Activated T-cell treated with anti-CD3 and anti-CD28 coated beads for 1 hour (primary cell): Measurements from ENCODE around the gene IFNL1.
"Not testable (repeated sequence)": the region's sequence is repeated elsewhere in the genome, so short reads cannot be mapped to it uniquely, and the experiment has no call there.

Source experiments
- DNase-seq: peaks from one replicate; pipeline ENCODE4 v3.0.0-alpha.2; 2020; ENCODE audit warnings: low read depth

The IFNL1 gene

DNA sequence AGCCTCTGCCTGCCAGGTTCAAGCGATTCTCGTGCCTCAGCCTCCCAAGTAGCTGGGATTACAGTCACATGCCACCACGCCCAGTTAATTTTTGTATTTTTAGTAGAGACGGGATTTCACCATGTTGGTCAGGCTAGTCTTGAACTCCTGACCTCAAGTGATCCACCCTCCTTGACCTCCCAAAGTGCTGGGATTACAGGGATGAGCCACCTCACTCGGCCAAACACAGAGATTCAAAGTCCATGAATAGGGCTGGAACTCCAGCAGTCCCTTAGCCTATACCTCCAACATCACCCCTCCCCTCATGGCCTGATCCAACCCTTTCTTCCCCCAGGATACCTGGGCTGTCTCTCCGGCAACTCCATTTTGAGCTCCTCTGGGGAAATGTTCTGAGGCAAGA, 36.5 kb downstream of the IFNL1 start:
- not testable (repeated sequence) for DNase-seq

GRCh38 chr19:39333507-39333906, 37.3 kb downstream of the IFNL1 start:
- DNase-seq: no peak

- DNase-seq: no peak
These were observed 38.3 kb downstream of the IFNL1 start for GRCh38 chr19:39334444-39334976.

GRCh38 chr19:39335168-39335548, 39.0 kb downstream of the IFNL1 start:
- DNase-seq: no peak

- no peak for DNase-seq
These were observed 40.3 kb downstream of the IFNL1 start for GRCh38 chr19:39336483-39336882.

DNA sequence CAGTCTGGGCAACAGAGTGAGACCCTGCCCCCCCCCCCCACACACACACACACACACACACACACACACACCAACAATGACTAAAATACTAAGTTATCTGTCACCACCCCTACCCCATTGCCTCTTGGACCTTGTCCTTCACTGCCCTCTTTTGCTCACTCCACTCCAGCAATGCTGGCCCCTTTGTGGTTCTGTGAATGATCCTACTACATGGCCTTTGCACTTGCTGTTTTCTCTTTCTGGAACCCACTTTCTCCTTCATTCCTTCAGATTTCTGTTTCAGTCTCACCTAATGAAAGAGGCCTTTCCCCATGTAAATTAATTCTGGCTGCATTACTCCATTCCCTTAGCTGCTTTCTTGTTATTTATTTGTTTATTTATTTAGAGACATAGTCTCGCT, 43.5 kb downstream of the IFNL1 start:
- no peak for DNase-seq

- DNase-seq: not testable (repeated sequence)
These were observed 43.9 kb downstream of the IFNL1 start for GRCh38 chr19:39340156-39340555.

- DNase-seq: peak; percentile 7
These were observed 45.0 kb downstream of the IFNL1 start for GRCh38 chr19:39341129-39341718.

- DNase-seq: peak; percentile 98
These were observed 45.8 kb downstream of the IFNL1 start, which contains the start of gene SAMD4B for GRCh38 chr19:39341719-39342604. TSS of gene SAMD4B (plus strand) at chr19:39342421. CDS start at chr19:39356894, 14,473 bp downstream.

GRCh38 chr19:39342647-39343305, 46.6 kb downstream of the IFNL1 start:
- no peak for DNase-seq

- DNase-seq: no peak
These were observed 49.7 kb downstream of the IFNL1 start for GRCh38 chr19:39345956-39346355.

DNA sequence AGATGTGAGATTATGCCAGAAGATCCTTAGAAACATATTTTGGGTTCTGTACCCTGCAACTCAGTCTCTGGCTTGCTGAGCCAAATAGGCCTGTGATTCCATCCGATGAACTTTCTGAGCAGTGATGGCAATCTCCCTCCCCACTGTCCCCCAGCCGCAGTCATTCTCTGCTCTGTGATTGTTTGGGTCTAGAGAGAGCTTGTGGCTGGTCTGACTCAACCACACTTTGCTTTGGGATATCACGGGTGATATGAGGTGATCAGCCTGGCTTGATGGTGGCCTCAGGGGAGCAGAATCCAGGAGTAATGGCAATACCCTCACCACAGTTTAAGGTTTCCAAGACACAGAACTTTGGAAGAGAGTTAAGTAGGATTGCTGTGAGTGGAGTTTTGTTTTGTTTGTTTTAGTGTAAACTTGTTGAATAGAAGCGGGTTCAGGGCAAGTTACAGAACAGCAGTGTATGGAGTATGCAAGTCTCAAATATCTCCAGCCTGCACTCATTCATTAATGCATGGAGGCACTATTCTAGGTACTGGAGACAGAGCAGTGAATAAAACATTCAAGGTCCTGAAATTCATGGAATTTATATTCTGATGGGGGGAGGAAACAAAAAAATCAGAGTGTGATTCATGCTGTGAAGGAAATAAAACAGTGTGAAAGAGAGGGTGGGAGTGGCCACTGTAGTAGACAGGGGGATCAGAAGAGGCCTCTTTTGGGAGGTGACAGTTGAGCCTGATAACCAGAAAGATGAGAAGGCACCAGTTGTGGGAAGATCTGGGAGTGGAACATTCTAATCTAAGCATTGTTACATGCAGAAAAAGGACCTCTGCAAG, 51.3 kb downstream of the IFNL1 start:
- DNase-seq: no peak
